ENCODE measurements around the gene GRM2. TPM values are rescaled to one million over a fixed set of nuclear protein-coding genes. Genes with fewer than 3 reads are reported as not detected.
A peak's percentile ranks its signal among the peaks of the same experiment; 100 is the strongest.

The GRM2 gene
- 2.7 TPM for polyA plus RNA-seq (2013, experiment 1 of 2)
- 2.4 TPM for polyA plus RNA-seq (2013, experiment 2 of 2)

DNA sequence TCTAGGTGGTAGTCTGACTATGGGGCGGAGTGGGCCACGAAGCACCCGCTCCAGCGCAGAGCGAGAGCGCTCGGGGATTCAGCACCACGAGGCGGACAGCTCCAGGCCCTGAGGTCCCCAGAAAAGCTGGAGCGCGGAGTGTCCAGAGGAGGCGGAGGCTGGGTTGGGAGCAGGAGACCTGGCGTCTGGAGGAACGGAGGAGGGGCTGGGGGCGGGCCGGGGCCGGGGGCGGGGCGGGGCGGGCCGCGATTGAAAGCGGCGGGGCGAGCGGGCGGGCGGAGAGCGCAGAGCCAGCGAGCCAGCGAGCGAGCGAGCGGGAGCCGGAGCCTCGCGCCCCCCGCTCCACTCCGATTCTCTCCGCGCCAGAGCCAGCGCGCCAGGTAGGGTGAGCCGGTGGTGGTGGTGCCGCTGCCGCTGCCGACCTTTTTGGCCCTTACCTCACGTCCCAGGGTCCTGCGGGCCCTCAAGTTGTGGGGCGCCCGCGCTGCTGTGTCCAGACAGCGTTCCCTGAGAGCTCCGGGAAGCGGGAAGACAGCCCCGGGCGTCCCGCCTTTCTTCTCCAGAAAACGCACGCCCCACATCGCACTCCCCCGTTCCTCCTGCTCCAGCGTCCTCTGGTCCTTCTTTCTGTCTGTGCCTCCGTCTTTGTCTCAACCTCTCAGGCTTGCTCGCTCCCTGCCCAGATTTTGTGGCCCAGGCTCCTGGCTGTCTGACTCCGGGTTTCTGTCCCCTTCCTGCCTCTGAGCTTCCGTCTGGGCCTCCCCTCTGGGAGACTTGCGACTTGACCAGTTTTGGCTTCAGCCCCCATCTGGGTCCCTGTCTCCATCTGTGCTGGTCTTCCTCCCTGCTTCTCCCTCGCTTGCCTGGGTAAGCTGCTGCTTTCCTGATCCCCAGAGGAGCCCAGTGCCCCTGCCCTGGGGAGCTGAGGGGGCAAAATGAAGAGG, at the start of gene GRM2:
Gene GRM2 (plus strand): TSS at position 281 of the 944 bp plus-strand sequence. CDS start 1,916 bp downstream, outside the sequence.
- H3K56ac ChIP-seq (ENCODE audit: low read length) = peak within 1 kb of the TSS; percentile 93
- no peak within 1 kb of the TSS for H2AK5ac ChIP-seq (ENCODE audit: low read length)
- H4K8ac ChIP-seq (ENCODE audit: low read depth, low read length) = no peak within 1 kb of the TSS
- peak within 1 kb of the TSS; percentile 94 for H3K23ac ChIP-seq (ENCODE audit: low read length)
- no peaks in the 10 kb centered on the region for H3K79me2 ChIP-seq (ENCODE audit: control insufficient read depth, insufficient read depth, low read length)
- peak within 1 kb of the TSS; percentile 58 for H3K4me3 ChIP-seq (ENCODE audit: low read length)
- peaks cover 7% of the 10 kb centered on the region for H3K27me3 ChIP-seq (ENCODE audit: insufficient read depth, low read length, poor library complexity)
- H2BK5ac ChIP-seq (ENCODE audit: low read length) = no peak within 1 kb of the TSS
- whole genome bisulfite sequencing (ENCODE audit: extremely low coverage, insufficient coverage, low lambda C conversion rate) = no CpG with 5 or more reads among the region's 69 CpGs
- H4K5ac ChIP-seq (ENCODE audit: low read length) = no peak within 1 kb of the TSS
- no peaks in the 10 kb centered on the region for H3K79me1 ChIP-seq (ENCODE audit: low read length)
- no peak within 1 kb of the TSS for H2BK120ac ChIP-seq (ENCODE audit: low read depth, low read length)
- peak within 1 kb of the TSS; percentile 90 for H3K4me2 ChIP-seq (ENCODE audit: low read length)
- H3K4ac ChIP-seq (ENCODE audit: low read depth, low read length) = no peak within 1 kb of the TSS
- H3K4me1 ChIP-seq (ENCODE audit: control insufficient read depth, low read depth, low read length) = peaks cover 4% of the 10 kb centered on the region
- no peak within 1 kb of the TSS for H3K18ac ChIP-seq (ENCODE audit: low read length)
- peak within 1 kb of the TSS; percentile 73 for H3K9ac ChIP-seq (ENCODE audit: low read length)
- peak; percentile 95 for DNase-seq
- no peak within 1 kb of the TSS for H3K27ac ChIP-seq (ENCODE audit: low read depth, low read length)
- no peak within 1 kb of the TSS for H2BK15ac ChIP-seq (replicated peaks; ENCODE audit: low read depth)
- no peaks in the 10 kb centered on the region for H3K36me3 ChIP-seq (ENCODE audit: control insufficient read depth, insufficient read depth, low read length)

DNA sequence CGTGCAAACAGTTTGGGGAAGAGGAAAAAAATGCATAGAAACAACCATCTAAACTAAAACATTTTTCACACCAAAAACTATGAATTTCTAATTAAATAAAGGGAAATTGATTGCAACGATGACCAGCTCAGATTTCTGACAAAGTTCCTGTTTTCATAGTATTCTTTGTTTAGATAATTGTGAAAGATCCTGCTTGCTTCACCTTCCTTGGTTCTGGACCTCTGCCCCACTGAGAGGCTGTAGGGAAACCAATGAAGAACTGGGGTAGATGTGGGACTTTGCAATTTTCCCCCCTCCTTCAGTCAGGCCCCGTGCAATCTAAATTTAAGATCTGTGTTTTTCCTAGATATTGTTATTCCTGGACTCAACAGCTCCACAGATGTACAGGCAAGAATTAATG, 49.6 kb upstream of the GRM2 start:
- H3K79me2 ChIP-seq (ENCODE audit: control insufficient read depth, insufficient read depth, low read length) = no peaks in the 10 kb centered on the region
- no peaks in the 10 kb centered on the region for H3K79me1 ChIP-seq (ENCODE audit: low read length)
- no peak overlapping the region for H3K56ac ChIP-seq (ENCODE audit: low read length)
- H3K9ac ChIP-seq (ENCODE audit: low read length) = no peak overlapping the region
- no CpG with 5 or more reads among the region's 3 CpGs for WGBS (ENCODE audit: extremely low coverage, insufficient coverage, low lambda C conversion rate)
- no peak overlapping the region for H3K4ac ChIP-seq (ENCODE audit: low read depth, low read length)
- H4K8ac ChIP-seq (ENCODE audit: low read depth, low read length) = no peak overlapping the region
- H2AK5ac ChIP-seq (ENCODE audit: low read length) = no peak overlapping the region
- no peak overlapping the region for H2BK15ac ChIP-seq (replicated peaks; ENCODE audit: low read depth)
- H2BK5ac ChIP-seq (ENCODE audit: low read length) = no peak overlapping the region
- H4K5ac ChIP-seq (ENCODE audit: low read length) = no peak overlapping the region
- no peaks in the 10 kb centered on the region for H3K27me3 ChIP-seq (ENCODE audit: insufficient read depth, low read length, poor library complexity)
- H3K4me2 ChIP-seq (ENCODE audit: low read length) = no peak overlapping the region
- no peak overlapping the region for H3K4me3 ChIP-seq (ENCODE audit: low read length)
- peaks cover 2% of the 10 kb centered on the region for H3K36me3 ChIP-seq (ENCODE audit: control insufficient read depth, insufficient read depth, low read length)
- H3K4me1 ChIP-seq (ENCODE audit: control insufficient read depth, low read depth, low read length) = no peaks in the 10 kb centered on the region
- no peak overlapping the region for H2BK120ac ChIP-seq (ENCODE audit: low read depth, low read length)
- H3K18ac ChIP-seq (ENCODE audit: low read length) = no peak overlapping the region
- no peak overlapping the region for H3K27ac ChIP-seq (ENCODE audit: low read depth, low read length)
- no peak for DNase-seq
- no peak overlapping the region for H3K23ac ChIP-seq (ENCODE audit: low read length)

DNA sequence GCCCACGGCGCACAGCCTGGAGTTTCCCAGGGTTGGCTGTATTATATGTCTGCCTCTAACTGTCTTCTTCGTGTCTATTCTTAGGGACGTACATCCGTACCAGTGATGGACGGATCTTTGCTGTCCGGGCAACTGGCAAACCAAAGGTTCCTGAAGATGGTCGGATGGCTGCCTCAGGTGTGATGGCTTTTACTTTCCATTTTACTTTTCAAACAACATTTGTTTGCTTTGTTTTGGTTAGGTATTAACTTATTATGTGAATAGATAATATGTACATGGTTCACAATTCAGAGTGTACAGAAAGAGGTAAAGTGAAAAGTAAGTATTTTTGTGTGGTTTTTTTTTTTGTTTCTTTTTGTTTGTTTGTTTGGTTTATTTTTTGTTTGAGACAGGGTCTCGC, 46.9 kb upstream of the GRM2 start:
- Histone ChIP-seq H3K9ac (ENCODE audit: low read length) (no peak overlapping the region), H3K4ac (ENCODE audit: low read depth, low read length) (no peak overlapping the region), H3K56ac (ENCODE audit: low read length) (no peak overlapping the region), H4K8ac (ENCODE audit: low read depth, low read length) (no peak overlapping the region), H3K23ac (ENCODE audit: low read length) (no peak overlapping the region), H3K27ac (ENCODE audit: low read depth, low read length) (no peak overlapping the region), H2AK5ac (ENCODE audit: low read length) (no peak overlapping the region), H3K4me1 (ENCODE audit: control insufficient read depth, low read depth, low read length) (no peaks in the 10 kb centered on the region), H3K4me3 (ENCODE audit: low read length) (no peak overlapping the region), H3K27me3 (ENCODE audit: insufficient read depth, low read length, poor library complexity) (no peaks in the 10 kb centered on the region), H2BK15ac (replicated peaks; ENCODE audit: low read depth) (no peak overlapping the region), H4K5ac (ENCODE audit: low read length) (no peak overlapping the region), H2BK5ac (ENCODE audit: low read length) (no peak overlapping the region), H3K4me2 (ENCODE audit: low read length) (no peak overlapping the region), H3K36me3 (ENCODE audit: control insufficient read depth, insufficient read depth, low read length) (peaks cover 6% of the 10 kb centered on the region), H3K79me2 (ENCODE audit: control insufficient read depth, insufficient read depth, low read length) (no peaks in the 10 kb centered on the region), H3K79me1 (ENCODE audit: low read length) (no peaks in the 10 kb centered on the region), H2BK120ac (ENCODE audit: low read depth, low read length) (no peak overlapping the region), H3K18ac (ENCODE audit: low read length) (no peak overlapping the region)
- no CpG with 5 or more reads among the region's 9 CpGs for WGBS (ENCODE audit: extremely low coverage, insufficient coverage, low lambda C conversion rate)
- no peak for DNase-seq

DNA sequence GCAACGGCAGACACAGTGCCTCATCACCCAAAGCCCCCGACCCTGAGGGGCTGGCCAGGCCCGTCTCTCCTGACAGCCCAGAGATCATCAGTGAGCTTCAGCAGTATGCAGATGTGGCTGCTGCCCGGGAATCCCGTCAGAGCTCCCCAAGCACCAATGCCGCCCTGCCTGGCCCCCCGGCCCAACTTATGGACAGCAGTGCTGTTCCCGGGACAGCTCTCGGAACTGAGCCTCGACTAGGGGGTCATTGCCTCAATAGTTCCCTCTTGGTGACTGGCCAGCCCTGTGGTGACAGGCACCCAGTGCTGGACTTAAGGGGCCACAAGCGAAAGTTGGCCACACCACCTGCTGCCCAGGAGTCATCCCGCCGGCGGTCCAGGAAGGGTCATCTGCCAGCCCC, 44.4 kb upstream of the GRM2 start:
- Histone ChIP-seq H3K23ac (ENCODE audit: low read length) (no peak overlapping the region), H4K5ac (ENCODE audit: low read length) (no peak overlapping the region), H3K18ac (ENCODE audit: low read length) (no peak overlapping the region), H3K4me2 (ENCODE audit: low read length) (no peak overlapping the region), H3K79me1 (ENCODE audit: low read length) (no peaks in the 10 kb centered on the region), H3K4me3 (ENCODE audit: low read length) (no peak overlapping the region), H3K36me3 (ENCODE audit: control insufficient read depth, insufficient read depth, low read length) (peaks cover 5% of the 10 kb centered on the region), H2BK5ac (ENCODE audit: low read length) (no peak overlapping the region), H3K79me2 (ENCODE audit: control insufficient read depth, insufficient read depth, low read length) (no peaks in the 10 kb centered on the region), H3K9ac (ENCODE audit: low read length) (no peak overlapping the region), H3K27me3 (ENCODE audit: insufficient read depth, low read length, poor library complexity) (no peaks in the 10 kb centered on the region), H2AK5ac (ENCODE audit: low read length) (no peak overlapping the region), H3K27ac (ENCODE audit: low read depth, low read length) (no peak overlapping the region), H2BK15ac (replicated peaks; ENCODE audit: low read depth) (no peak overlapping the region), H3K4me1 (ENCODE audit: control insufficient read depth, low read depth, low read length) (no peaks in the 10 kb centered on the region), H2BK120ac (ENCODE audit: low read depth, low read length) (no peak overlapping the region), H3K4ac (ENCODE audit: low read depth, low read length) (no peak overlapping the region), H4K8ac (ENCODE audit: low read depth, low read length) (no peak overlapping the region), H3K56ac (ENCODE audit: low read length) (no peak overlapping the region)
- no CpG with 5 or more reads among the region's 14 CpGs for WGBS (ENCODE audit: extremely low coverage, insufficient coverage, low lambda C conversion rate)
- DNase-seq = no peak

DNA sequence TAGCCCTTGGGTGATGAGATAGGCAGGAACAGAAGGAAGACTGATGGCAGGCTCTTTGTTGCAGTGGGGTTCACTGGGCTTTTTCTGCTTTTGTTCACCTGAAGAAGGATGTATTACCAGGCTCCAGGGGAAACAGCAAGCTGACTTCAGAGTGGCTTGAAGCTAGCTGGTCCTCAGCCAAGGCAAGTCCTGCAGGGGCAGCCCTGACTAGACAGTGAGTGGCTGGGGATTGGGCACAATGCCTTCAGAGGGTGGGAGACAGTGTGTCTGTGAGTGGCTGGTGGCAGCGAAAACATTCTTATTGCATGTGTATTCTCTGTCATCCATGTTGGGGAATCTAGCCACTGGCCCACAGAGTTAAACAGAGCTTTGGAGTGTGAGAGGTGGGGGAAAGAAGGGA, 38.1 kb upstream of the GRM2 start:
- H2AK5ac ChIP-seq (ENCODE audit: low read length) = no peak overlapping the region
- H3K79me2 ChIP-seq (ENCODE audit: control insufficient read depth, insufficient read depth, low read length) = no peaks in the 10 kb centered on the region
- H3K27me3 ChIP-seq (ENCODE audit: insufficient read depth, low read length, poor library complexity) = no peaks in the 10 kb centered on the region
- no peak overlapping the region for H4K8ac ChIP-seq (ENCODE audit: low read depth, low read length)
- H3K36me3 ChIP-seq (ENCODE audit: control insufficient read depth, insufficient read depth, low read length) = peaks cover 1% of the 10 kb centered on the region
- peak overlapping the region; percentile 17 for H3K56ac ChIP-seq (ENCODE audit: low read length)
- no peak overlapping the region for H2BK5ac ChIP-seq (ENCODE audit: low read length)
- H3K4me2 ChIP-seq (ENCODE audit: low read length) = no peak overlapping the region
- no peak overlapping the region for H3K18ac ChIP-seq (ENCODE audit: low read length)
- no peak overlapping the region for H3K4ac ChIP-seq (ENCODE audit: low read depth, low read length)
- peaks cover 3% of the 10 kb centered on the region for H3K4me1 ChIP-seq (ENCODE audit: control insufficient read depth, low read depth, low read length)
- H4K5ac ChIP-seq (ENCODE audit: low read length) = no peak overlapping the region
- peak overlapping the region; percentile 29 for H3K23ac ChIP-seq (ENCODE audit: low read length)
- no peak overlapping the region for H2BK15ac ChIP-seq (replicated peaks; ENCODE audit: low read depth)
- H2BK120ac ChIP-seq (ENCODE audit: low read depth, low read length) = no peak overlapping the region
- no peak overlapping the region for H3K4me3 ChIP-seq (ENCODE audit: low read length)
- no CpG with 5 or more reads among the region's 1 CpG for WGBS (ENCODE audit: extremely low coverage, insufficient coverage, low lambda C conversion rate)
- DNase-seq = peak; percentile 39
- peak overlapping the region; percentile 9 for H3K9ac ChIP-seq (ENCODE audit: low read length)
- no peaks in the 10 kb centered on the region for H3K79me1 ChIP-seq (ENCODE audit: low read length)
- no peak overlapping the region for H3K27ac ChIP-seq (ENCODE audit: low read depth, low read length)

All from mesendoderm (in vitro differentiated cells).